ENCODE results near the gene RPUSD1.
"Not testable (repeated sequence)": the region's sequence is repeated elsewhere in the genome, so short reads cannot be mapped to it uniquely, and the experiment has no call there.

RPUSD1 gene

DNA sequence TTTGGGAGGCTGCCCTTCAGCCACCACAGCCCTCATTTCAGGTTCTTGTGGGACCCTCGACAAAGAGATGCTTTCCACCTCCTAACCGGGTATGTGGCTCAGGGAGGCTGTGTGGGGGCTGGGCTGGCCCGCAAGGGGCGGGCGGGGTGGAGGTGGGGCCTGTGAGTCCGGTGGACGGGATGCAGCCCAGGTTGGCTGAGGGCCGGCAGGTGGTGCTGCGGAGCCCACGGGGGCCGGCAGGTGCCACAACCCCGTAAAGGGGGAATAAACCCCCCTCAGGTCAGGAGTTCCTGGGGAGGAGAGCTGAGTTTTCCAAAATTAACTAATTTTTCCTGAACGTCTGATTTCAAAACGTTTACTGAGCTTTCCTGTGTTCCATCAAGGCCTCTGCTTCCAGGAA lies 42.4 kb downstream of the RPUSD1 start:
- TF ChIP-seq, protein P1, sequence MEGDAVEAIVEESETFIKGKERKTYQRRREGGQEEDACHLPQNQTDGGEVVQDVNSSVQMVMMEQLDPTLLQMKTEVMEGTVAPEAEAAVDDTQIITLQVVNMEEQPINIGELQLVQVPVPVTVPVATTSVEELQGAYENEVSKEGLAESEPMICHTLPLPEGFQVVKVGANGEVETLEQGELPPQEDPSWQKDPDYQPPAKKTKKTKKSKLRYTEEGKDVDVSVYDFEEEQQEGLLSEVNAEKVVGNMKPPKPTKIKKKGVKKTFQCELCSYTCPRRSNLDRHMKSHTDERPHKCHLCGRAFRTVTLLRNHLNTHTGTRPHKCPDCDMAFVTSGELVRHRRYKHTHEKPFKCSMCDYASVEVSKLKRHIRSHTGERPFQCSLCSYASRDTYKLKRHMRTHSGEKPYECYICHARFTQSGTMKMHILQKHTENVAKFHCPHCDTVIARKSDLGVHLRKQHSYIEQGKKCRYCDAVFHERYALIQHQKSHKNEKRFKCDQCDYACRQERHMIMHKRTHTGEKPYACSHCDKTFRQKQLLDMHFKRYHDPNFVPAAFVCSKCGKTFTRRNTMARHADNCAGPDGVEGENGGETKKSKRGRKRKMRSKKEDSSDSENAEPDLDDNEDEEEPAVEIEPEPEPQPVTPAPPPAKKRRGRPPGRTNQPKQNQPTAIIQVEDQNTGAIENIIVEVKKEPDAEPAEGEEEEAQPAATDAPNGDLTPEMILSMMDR (conservative IDR thresholded peaks at IDR 0.05; ENCODE audit: low read depth, low read length): peak; percentile 50
- DNase-seq (ENCODE audit: low read depth): no peak
- H3K4me3 ChIP-seq (ENCODE audit: low read depth, low read length): no peak overlapping the region

DNA sequence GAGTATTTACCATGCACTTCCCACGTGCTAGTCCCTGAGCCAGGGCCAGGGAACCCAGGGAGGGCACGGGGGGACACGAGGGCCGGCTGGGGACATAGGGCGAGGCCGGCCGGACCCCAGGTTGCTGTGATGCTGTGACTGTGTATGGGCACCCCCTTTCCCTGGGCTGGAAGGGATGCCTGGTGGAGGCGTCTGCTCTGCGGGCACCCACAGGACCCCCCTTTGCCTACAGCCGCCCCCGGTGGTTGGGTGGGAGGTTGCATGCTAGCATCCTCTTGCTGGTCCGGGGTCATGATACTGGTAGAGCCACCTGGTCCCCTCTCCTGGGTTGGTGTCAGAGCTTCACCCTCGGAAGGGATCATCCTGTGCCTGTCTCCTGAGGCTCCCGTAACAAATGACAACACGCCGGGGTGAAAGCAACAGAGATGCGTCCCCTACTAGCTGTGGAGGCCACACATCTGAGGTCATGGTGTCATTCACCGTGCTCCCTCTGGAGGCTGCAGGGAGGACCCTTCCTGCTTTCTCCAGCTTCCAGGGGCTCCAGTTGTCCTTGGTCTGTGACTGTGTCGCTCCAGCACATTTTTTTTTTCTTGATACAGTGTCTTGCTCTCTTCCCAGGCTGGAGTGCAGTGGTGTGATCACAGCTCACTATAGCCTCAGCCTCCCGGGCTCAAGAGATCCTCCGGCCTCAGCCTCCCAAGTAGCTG lies 44.2 kb downstream of the RPUSD1 start:
- no peak for DNase-seq (ENCODE audit: low read depth)
- TF ChIP-seq, protein P1 (conservative IDR thresholded peaks at IDR 0.05; ENCODE audit: low read depth, low read length): no peak
- H3K4me3 ChIP-seq (ENCODE audit: low read depth, low read length): no peak overlapping the region

DNA sequence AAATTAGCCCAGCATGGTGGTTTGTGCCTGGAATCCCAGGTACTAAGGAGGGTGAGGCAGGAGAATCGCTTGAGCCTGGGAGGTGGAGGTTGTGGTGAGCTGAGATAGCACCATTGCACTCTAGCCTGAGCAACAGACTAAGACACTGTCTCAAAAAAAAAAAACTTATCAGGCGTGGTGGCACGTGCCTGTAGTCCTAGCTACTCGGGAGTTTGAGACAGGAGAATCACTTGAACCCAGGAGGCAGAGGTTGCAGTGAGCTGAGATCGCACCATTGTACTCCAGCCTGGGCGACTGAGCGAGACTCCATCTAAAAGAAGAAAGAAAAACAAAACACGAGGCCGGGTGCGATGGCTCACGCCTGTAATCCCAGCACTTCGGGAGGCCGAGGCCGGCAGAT lies 45.3 kb downstream of the RPUSD1 start:
- H3K4me3 ChIP-seq (ENCODE audit: low read depth, low read length); DNase-seq (ENCODE audit: low read depth): not testable (repeated sequence)

- no peak overlapping the region for H3K4me3 ChIP-seq (ENCODE audit: low read depth, low read length)
- TF ChIP-seq, protein P1 (conservative IDR thresholded peaks at IDR 0.05; ENCODE audit: low read depth, low read length): no peak
- no peak for DNase-seq (ENCODE audit: low read depth)
Measured at GRCh38 chr16:741986-742629, 46.1 kb downstream of the RPUSD1 start.

DNA sequence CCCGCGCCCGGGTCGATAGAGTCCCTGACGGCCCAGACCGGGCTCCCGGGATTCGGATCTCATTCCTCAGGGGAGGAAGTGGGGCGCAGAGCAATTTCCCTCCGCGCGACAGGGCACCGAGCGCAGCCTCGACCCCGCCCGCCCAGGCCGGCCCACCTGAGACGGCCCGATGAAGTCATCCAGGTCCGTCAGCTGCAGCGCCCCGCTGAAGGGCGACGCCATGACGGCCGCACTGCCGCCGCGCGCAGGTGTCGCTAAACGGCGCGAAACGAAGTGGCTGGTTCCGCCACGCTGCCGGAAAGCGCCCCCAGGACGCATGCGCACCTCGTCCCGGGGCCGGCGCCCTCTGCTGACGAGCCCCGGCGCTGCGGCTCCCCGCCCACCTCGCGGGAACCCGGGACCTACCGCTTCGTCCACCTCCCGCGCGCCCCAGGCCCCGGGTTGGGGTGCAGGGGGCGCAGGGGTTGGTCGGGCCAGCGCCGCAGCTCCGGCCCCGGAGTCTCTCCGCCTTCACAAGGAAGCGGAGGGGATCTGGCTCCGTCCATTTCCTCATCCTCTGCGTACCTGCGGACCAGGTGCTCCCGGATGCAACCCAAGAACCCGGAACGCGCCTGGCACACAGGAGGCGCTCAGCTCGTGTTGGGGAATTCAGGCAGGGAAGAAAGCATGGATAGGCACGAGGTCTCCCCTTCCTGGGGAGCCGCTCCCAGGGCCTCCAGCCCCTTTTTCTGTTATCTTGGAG lies 47.2 kb downstream of the RPUSD1 start, which contains the start of gene CIAO3:
CIAO3 (minus strand) TSS at position 234 of the 742 bp plus-strand sequence; CDS start at position 222, 12 bp downstream.
- peak within 1 kb of the TSS; percentile 83 for H3K4me3 ChIP-seq (ENCODE audit: low read depth, low read length)
- TF ChIP-seq, protein P1 (conservative IDR thresholded peaks at IDR 0.05; ENCODE audit: low read depth, low read length): peak; percentile 49
- DNase-seq (ENCODE audit: low read depth): peak; percentile 93

- TF ChIP-seq, protein P1 (conservative IDR thresholded peaks at IDR 0.05; ENCODE audit: low read depth, low read length): no peak
- DNase-seq (ENCODE audit: low read depth): no peak
- H3K4me3 ChIP-seq (ENCODE audit: low read depth, low read length): peak overlapping the region; percentile 83
Measured at GRCh38 chr16:740459-740763, 47.8 kb downstream of the RPUSD1 start.
